OCI-LY3 (cell line): Measurements from ENCODE around the gene SEMA5A.

ENCODE experiments used
- EZH2phosphoT487 ChIP-seq: fragments of 200-600 bp; shearing (Covaris generic); IDR thresholded peaks from 2 replicates; pipeline ENCODE4 v1.6.1; 2018; ENCODE audit warnings: antibody characterized with exemption, mixed run types, low read depth
- TF ChIP-seq, protein P1 (sequence below): fragments of 200-600, 300-600 bp; sonication (generic); IDR thresholded peaks from 2 replicates; pipeline ENCODE4 v1.5.1; 2014; ENCODE audit warnings: antibody characterized with exemption, low read length, low read depth

DNA sequence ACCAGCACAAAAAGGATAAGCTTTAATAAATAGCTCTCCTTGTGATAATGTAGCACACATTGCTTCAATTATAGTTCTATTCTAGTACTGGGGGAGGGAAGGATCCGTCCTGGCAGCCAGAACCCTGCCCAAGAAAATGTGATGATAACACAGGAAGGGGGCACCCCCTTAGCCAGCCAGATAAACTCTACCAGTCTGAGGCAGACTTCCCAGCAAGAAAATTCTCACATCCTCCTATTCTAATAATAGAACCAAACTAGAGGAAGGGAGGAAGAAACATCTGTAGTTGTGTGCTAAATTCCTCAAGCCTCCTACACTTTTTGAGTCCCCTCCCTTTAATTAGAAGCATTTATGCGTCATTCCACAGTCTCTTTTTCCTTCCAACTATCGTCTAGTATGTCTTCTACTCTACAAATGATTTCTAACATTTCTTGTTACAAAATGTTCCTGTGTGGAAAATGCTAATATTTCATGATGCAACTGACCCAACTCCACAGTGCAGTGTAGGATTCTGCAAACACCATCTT is 261.0 kb downstream of the SEMA5A start:
- TF ChIP-seq, protein P1, sequence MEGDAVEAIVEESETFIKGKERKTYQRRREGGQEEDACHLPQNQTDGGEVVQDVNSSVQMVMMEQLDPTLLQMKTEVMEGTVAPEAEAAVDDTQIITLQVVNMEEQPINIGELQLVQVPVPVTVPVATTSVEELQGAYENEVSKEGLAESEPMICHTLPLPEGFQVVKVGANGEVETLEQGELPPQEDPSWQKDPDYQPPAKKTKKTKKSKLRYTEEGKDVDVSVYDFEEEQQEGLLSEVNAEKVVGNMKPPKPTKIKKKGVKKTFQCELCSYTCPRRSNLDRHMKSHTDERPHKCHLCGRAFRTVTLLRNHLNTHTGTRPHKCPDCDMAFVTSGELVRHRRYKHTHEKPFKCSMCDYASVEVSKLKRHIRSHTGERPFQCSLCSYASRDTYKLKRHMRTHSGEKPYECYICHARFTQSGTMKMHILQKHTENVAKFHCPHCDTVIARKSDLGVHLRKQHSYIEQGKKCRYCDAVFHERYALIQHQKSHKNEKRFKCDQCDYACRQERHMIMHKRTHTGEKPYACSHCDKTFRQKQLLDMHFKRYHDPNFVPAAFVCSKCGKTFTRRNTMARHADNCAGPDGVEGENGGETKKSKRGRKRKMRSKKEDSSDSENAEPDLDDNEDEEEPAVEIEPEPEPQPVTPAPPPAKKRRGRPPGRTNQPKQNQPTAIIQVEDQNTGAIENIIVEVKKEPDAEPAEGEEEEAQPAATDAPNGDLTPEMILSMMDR: no peak
- TF ChIP-seq EZH2phosphoT487: no peak
